A549 (cell line): ENCODE results near the gene COPG1. TPM values are rescaled to one million over a fixed set of nuclear protein-coding genes. Genes with fewer than 3 reads are reported as not detected.

Experiments
- ATAC-seq, 2 experiments: fragments of 200-7000 bp in 1 of 2; fragments of >200 bp in 1 of 2; cut with Nextera tagmentation in 1 of 2; cut with Tn5 transposase in 1 of 2; 3 replicates each; pipeline versions ENCODE4 v1.8.0 to v1.9.1; 2018 to 2020; ENCODE audit warnings: mild to moderate bottlenecking in 1 of 2, moderate library complexity in 1 of 2
- CTCF ChIA-PET: fragments of 300-600 bp; sonication (Branson Sonifier 250); formaldehyde crosslinking; extraction: SDS; loops from one replicate; lab custom pipeline; 2021; ENCODE audit warnings: antibody characterized with exemption, inconsistent platforms; lab: Yijun Ruan, JAX
- POLR2A ChIA-PET: fragments of 350-600 bp; formaldehyde crosslinking; extraction: SDS; loops from one replicate; lab custom pipeline; 2021; ENCODE audit warnings: antibody characterized with exemption, inconsistent platforms; lab: Yijun Ruan, JAX
- DNase-seq, 2 experiments: peaks; one replicate each; pipeline versions ENCODE4 v3.0.0 to v3.0.0-alpha.2; 2011 to 2016; ENCODE audit warnings: low read depth in 1 of 2, low spot score in 1 of 2
- FAIRE-seq: peaks from 2 replicates; lab custom pipeline; 2011; peaks lifted over from hg19 to GRCh38; lab: Jason Lieb, UNC
- H3K27ac ChIP-seq, 2 experiments: fragments of >200 bp; sonication (Bioruptor Twin); formaldehyde crosslinking; 3 replicates each; pipeline ENCODE4 v1.5.1; 2016 to 2017
- H3K4me1 ChIP-seq: fragments of >200 bp; sonication (Bioruptor Twin); formaldehyde crosslinking; 3 replicates; pipeline ENCODE4 v1.6.1; 2016
- H3K4me2 ChIP-seq: fragments of >200 bp; sonication (Bioruptor Twin); formaldehyde crosslinking; 3 replicates; pipeline ENCODE4 v1.6.1; 2016
- H3K4me3 ChIP-seq: fragments of >200 bp; sonication (Bioruptor Twin); formaldehyde crosslinking; 3 replicates; pipeline ENCODE4 v1.5.1; 2016
- H3K9me3 ChIP-seq: fragments of >200 bp; sonication (Bioruptor Twin); formaldehyde crosslinking; 3 replicates; pipeline ENCODE4 v1.6.1; 2016
- CBX2 ChIP-seq: fragments of 200-600 bp; sonication (generic); IDR thresholded peaks from 2 replicates; pipeline ENCODE4 v1.6.1; 2016; ENCODE audit warnings: low read depth, mild to moderate bottlenecking, borderline replicate concordance
- CBX8 ChIP-seq: fragments of 200-600 bp; sonication (generic); IDR thresholded peaks from 2 replicates; pipeline ENCODE4 v1.6.1; 2016
- EP300 ChIP-seq, 2 experiments: fragments of >200 bp; sonication (Bioruptor Twin); formaldehyde crosslinking; IDR thresholded peaks; 2 replicates in 1 of 2; 3 replicates in 1 of 2; pipeline ENCODE4 v1.6.1; 2016 to 2017
- ESRRA ChIP-seq: fragments of 150-350 bp; IDR thresholded peaks from 2 replicates; pipeline ENCODE4 v1.6.1; 2014; ENCODE audit warnings: mild to moderate bottlenecking, low read length, borderline replicate concordance
- FOSL2 ChIP-seq, 2 experiments: fragments of 450-650 bp in 1 of 2; fragments of >200 bp in 1 of 2; sonication (Bioruptor Twin) in 1 of 2; formaldehyde crosslinking; IDR thresholded peaks; 2 replicates each; pipeline versions ENCODE4 v1.5.0 to v1.6.1; 2016 to 2020; ENCODE audit warnings: mild to moderate bottlenecking in 1 of 2, moderate library complexity in 1 of 2
- HOXB13 ChIP-seq: fragments of 250-450 bp; sonication (Bioruptor Pico); IDR thresholded peaks from 2 replicates; pipeline ENCODE4 v1.5.0; 2020; ENCODE audit warnings: low read depth, mild to moderate bottlenecking, moderate library complexity
- JUN ChIP-seq, 2 experiments: fragments of >200 bp; sonication (Bioruptor Twin); formaldehyde crosslinking; IDR thresholded peaks; 2 replicates in 1 of 2; 3 replicates in 1 of 2; pipeline ENCODE4 v1.6.1; 2016 to 2017
- KDM5A ChIP-seq: fragments of 200-600 bp; sonication (generic); IDR thresholded peaks from 2 replicates; pipeline ENCODE4 v1.6.1; 2016; ENCODE audit warnings: antibody characterized with exemption, mild to moderate bottlenecking
- MYC ChIP-seq: IDR thresholded peaks from 2 replicates; pipeline ENCODE4 v1.6.1; 2012; ENCODE audit warnings: mild to moderate bottlenecking, inconsistent platforms, low read length, improper control_type of control experiment, borderline replicate concordance
- PHF8 ChIP-seq: fragments of 200-600 bp; sonication (generic); IDR thresholded peaks from 2 replicates; pipeline ENCODE4 v1.6.1; 2016; ENCODE audit warnings: low read depth, mild to moderate bottlenecking, antibody characterized with exemption, moderate library complexity, borderline replicate concordance
- POLR2A ChIP-seq: IDR thresholded peaks from 2 replicates; pipeline ENCODE4 v1.6.1; 2012; ENCODE audit warnings: mild to moderate bottlenecking, low read length
- RAD21 ChIP-seq, 2 experiments: fragments of >200 bp in 1 of 2; sonication (Bioruptor Twin) in 1 of 2; formaldehyde crosslinking in 1 of 2; IDR thresholded peaks in 1 of 2; conservative IDR thresholded peaks in 1 of 2; 2 replicates in 1 of 2; 3 replicates in 1 of 2; pipeline ENCODE4 v1.6.1; 2012 to 2018; ENCODE audit warnings: inconsistent platforms in 1 of 2
- RARB ChIP-seq: fragments of 250-450 bp; sonication (Bioruptor Pico); IDR thresholded peaks from 2 replicates; pipeline ENCODE4 v1.8.0; 2021; ENCODE audit warnings: mild to moderate bottlenecking, moderate library complexity
- SMC3 ChIP-seq: fragments of >200 bp; sonication (Bioruptor Twin); formaldehyde crosslinking; IDR thresholded peaks from 3 replicates; pipeline ENCODE4 v1.6.1; 2018; ENCODE audit warnings: inconsistent platforms
- SREBF2 ChIP-seq: fragments of 450-650 bp; IDR thresholded peaks from 2 replicates; pipeline ENCODE4 v1.6.1; 2014; ENCODE audit warnings: mild to moderate bottlenecking, moderate library complexity
- TFCP2L1 ChIP-seq: fragments of 250-450 bp; sonication (Bioruptor Pico); IDR thresholded peaks from 2 replicates; pipeline ENCODE4 v1.5.0; 2021; ENCODE audit warnings: mild to moderate bottlenecking
- TP53 ChIP-seq: fragments of 250-450 bp; sonication (Bioruptor Pico); IDR thresholded peaks from 2 replicates; pipeline ENCODE4 v1.5.0; 2021; ENCODE audit warnings: mild to moderate bottlenecking, moderate library complexity
- ZC3H11A ChIP-seq: fragments of 450-650 bp; IDR thresholded peaks from 2 replicates; pipeline ENCODE4 v1.6.1; 2014; ENCODE audit warnings: antibody characterized with exemption, mild to moderate bottlenecking
- ZSCAN20 ChIP-seq: fragments of 250-450 bp; sonication (Bioruptor Pico); IDR thresholded peaks from 2 replicates; pipeline ENCODE4 v1.8.0; 2022; ENCODE audit warnings: mild to moderate bottlenecking, moderate library complexity
- WGBS: methylation state at CpG from one replicate; pipeline ENCODE4 v1.1.6; 2017; ENCODE audit errors: missing lambda C conversion rate; 5-methylcytosine and 5-hydroxymethylcytosine counted together
- polyA plus RNA-seq, 4 experiments: library from polyadenylated mRNA; depleted of rRNA in 3 of 4; stranded (reverse); fragments of >200 nt; fragmentation: RNase III in 1 of 4; extraction: RNeasy Plus Mini Kit Qiagen cat#74134 plus additional on column Dnase treatment in 1 of 4; gene quantifications; 2 replicates in 3 of 4; 3 replicates in 1 of 4; pipeline ENCODE4 v1.2.3, GENCODE V29; 2011 to 2017
- TF ChIP-seq, protein P1 (sequence below): fragments of >200 bp; sonication (Bioruptor Twin); formaldehyde crosslinking; IDR thresholded peaks from 2 replicates; pipeline ENCODE4 v1.6.1; 2016
- TF ChIP-seq, protein P2 (sequence below): fragments of 200-600 bp; sonication (generic); IDR thresholded peaks from 2 replicates; pipeline ENCODE4 v1.6.1; 2016; ENCODE audit warnings: antibody characterized with exemption, mild to moderate bottlenecking, moderate library complexity
- TF ChIP-seq, protein P3 (sequence below): fragments of >200 bp; sonication (Bioruptor Twin); formaldehyde crosslinking; IDR thresholded peaks from 3 replicates; pipeline ENCODE4 v1.6.1; 2016
- TF ChIP-seq, protein P4 (sequence below): IDR thresholded peaks from 2 replicates; pipeline ENCODE4 v1.6.1; 2012
- TF ChIP-seq, protein P5 (sequence below): fragments of 150-350 bp; IDR thresholded peaks from 2 replicates; pipeline ENCODE4 v1.6.1; 2014; ENCODE audit warnings: low read depth, mild to moderate bottlenecking, low read length
- TF ChIP-seq, protein P6 (sequence below): fragments of >200 bp; sonication (Bioruptor Twin); formaldehyde crosslinking; IDR thresholded peaks from 3 replicates; pipeline ENCODE4 v1.5.1; 2016
- TF ChIP-seq, protein P7 (sequence below): fragments of 250-450 bp; sonication (Bioruptor Pico); IDR thresholded peaks from 2 replicates; pipeline ENCODE4 v1.5.0; 2021; ENCODE audit warnings: mild to moderate bottlenecking, moderate library complexity, borderline replicate concordance
- TF ChIP-seq, protein P8 (sequence below): IDR thresholded peaks from 2 replicates; pipeline ENCODE4 v1.6.1; 2012; ENCODE audit warnings: low read depth, borderline replicate concordance

The COPG1 gene
- polyA plus RNA-seq, 2 of the 4 experiments (the other 2 are of a cell fraction) = 80.6 to 90.2 TPM

DNA sequence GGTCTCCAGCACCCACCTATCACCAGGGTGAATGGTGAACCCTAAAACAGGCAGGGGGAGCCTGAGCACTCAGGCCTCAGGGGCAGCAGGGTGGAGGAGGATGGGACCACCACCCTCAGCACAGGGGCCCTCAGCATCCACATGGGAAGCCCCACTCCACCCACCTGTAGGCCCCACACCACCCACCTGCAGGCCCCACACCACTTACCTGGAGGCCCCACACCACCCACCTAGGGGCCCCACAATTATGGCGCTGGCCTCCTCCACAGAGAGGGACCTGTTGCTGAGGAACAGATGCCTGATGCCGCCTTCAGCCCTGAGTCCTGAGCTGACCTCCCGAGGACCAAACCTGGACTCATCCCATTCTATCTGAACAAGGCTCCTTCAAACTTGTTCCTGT lies 76.0 kb downstream of the COPG1 start:
- FAIRE-seq = no peak
- Histone ChIP-seq H3K4me2 (no peak overlapping the region), H3K9me3 (no peaks in the 10 kb centered on the region), H3K4me3 (no peak overlapping the region), H3K4me1 (no peaks in the 10 kb centered on the region)
- WGBS = 100% methylated on average over 2 of the region's 3 CpGs
- POLR2A ChIA-PET = no interaction called here
- CTCF ChIA-PET = interaction anchor here (1.3 to 2.0 kb wide), 2 partner anchors 9 to 273 kb away, joined by 3 to 7 read pairs; a partner anchor contains a TSS
- ATAC-seq = no peak
- TF ChIP-seq, protein P1, sequence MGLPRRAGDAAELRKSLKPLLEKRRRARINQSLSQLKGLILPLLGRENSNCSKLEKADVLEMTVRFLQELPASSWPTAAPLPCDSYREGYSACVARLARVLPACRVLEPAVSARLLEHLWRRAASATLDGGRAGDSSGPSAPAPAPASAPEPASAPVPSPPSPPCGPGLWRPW = no peak
- TF ChIP-seq, protein P2, sequence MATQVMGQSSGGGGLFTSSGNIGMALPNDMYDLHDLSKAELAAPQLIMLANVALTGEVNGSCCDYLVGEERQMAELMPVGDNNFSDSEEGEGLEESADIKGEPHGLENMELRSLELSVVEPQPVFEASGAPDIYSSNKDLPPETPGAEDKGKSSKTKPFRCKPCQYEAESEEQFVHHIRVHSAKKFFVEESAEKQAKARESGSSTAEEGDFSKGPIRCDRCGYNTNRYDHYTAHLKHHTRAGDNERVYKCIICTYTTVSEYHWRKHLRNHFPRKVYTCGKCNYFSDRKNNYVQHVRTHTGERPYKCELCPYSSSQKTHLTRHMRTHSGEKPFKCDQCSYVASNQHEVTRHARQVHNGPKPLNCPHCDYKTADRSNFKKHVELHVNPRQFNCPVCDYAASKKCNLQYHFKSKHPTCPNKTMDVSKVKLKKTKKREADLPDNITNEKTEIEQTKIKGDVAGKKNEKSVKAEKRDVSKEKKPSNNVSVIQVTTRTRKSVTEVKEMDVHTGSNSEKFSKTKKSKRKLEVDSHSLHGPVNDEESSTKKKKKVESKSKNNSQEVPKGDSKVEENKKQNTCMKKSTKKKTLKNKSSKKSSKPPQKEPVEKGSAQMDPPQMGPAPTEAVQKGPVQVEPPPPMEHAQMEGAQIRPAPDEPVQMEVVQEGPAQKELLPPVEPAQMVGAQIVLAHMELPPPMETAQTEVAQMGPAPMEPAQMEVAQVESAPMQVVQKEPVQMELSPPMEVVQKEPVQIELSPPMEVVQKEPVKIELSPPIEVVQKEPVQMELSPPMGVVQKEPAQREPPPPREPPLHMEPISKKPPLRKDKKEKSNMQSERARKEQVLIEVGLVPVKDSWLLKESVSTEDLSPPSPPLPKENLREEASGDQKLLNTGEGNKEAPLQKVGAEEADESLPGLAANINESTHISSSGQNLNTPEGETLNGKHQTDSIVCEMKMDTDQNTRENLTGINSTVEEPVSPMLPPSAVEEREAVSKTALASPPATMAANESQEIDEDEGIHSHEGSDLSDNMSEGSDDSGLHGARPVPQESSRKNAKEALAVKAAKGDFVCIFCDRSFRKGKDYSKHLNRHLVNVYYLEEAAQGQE = no peak
- TF ChIP-seq HOXB13 (no peak), SMC3 (no peak), PHF8 (no peak), RARB (CRISPR knock-in tag) (no peak), CBX8 (no peak), EP300 (IDR thresholded peaks at IDR 0.05) (no peak), ZSCAN20 (CRISPR knock-in tag) (no peak), TP53 (CRISPR knock-in tag) (no peak), SREBF2 (no peak), ZC3H11A (no peak), MYC (no peak), FOSL2 (IDR thresholded peaks at IDR 0.05) (no peak), FOSL2 (CRISPR knock-in tag; IDR thresholded peaks at IDR 0.05) (no peak), JUN (IDR thresholded peaks at IDR 0.05) (no peak), TFCP2L1 (no peak), RAD21 (conservative IDR thresholded peaks at IDR 0.05 in 1 of 2, IDR thresholded peaks at IDR 0.05 in 1 of 2) (no peak)
- TF ChIP-seq, protein P3, sequence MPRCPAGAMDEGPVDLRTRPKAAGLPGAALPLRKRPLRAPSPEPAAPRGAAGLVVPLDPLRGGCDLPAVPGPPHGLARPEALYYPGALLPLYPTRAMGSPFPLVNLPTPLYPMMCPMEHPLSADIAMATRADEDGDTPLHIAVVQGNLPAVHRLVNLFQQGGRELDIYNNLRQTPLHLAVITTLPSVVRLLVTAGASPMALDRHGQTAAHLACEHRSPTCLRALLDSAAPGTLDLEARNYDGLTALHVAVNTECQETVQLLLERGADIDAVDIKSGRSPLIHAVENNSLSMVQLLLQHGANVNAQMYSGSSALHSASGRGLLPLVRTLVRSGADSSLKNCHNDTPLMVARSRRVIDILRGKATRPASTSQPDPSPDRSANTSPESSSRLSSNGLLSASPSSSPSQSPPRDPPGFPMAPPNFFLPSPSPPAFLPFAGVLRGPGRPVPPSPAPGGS = no peak
- TF ChIP-seq, protein P4, sequence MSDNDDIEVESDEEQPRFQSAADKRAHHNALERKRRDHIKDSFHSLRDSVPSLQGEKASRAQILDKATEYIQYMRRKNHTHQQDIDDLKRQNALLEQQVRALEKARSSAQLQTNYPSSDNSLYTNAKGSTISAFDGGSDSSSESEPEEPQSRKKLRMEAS = no peak
- TF ChIP-seq, protein P5, sequence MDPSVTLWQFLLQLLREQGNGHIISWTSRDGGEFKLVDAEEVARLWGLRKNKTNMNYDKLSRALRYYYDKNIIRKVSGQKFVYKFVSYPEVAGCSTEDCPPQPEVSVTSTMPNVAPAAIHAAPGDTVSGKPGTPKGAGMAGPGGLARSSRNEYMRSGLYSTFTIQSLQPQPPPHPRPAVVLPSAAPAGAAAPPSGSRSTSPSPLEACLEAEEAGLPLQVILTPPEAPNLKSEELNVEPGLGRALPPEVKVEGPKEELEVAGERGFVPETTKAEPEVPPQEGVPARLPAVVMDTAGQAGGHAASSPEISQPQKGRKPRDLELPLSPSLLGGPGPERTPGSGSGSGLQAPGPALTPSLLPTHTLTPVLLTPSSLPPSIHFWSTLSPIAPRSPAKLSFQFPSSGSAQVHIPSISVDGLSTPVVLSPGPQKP = no peak
- TF ChIP-seq, all 56 proteins: peak for 0
- H3K27ac ChIP-seq = no peak overlapping the region
- DNase-seq = no peak

DNA sequence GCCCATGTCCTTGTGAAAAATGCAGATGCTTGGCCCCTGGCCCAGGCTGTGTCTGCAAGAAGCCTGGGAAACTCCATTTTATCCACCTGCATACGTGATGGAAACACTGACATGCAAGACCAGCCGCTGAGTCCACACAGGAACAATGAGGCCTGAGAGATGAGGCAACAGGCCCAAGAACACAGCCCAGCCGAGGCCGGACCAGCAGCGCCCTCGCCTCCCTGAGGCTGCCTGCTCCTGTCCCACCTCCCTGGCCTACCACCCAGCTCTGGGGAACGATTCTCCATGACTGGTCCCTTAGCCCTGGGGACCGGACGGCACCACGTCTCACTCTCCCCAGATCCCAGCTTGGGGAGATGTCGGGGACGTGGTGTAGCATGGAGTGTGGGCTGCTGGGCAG lies 76.7 kb downstream of the COPG1 start:
- TF ChIP-seq ESRRA (no peak), POLR2A (no peak), MYC (no peak), RARB (CRISPR knock-in tag) (no peak), EP300 (IDR thresholded peaks at IDR 0.05) (no peak), KDM5A (no peak), HOXB13 (no peak), CBX2 (no peak)
- TF ChIP-seq, protein P6, sequence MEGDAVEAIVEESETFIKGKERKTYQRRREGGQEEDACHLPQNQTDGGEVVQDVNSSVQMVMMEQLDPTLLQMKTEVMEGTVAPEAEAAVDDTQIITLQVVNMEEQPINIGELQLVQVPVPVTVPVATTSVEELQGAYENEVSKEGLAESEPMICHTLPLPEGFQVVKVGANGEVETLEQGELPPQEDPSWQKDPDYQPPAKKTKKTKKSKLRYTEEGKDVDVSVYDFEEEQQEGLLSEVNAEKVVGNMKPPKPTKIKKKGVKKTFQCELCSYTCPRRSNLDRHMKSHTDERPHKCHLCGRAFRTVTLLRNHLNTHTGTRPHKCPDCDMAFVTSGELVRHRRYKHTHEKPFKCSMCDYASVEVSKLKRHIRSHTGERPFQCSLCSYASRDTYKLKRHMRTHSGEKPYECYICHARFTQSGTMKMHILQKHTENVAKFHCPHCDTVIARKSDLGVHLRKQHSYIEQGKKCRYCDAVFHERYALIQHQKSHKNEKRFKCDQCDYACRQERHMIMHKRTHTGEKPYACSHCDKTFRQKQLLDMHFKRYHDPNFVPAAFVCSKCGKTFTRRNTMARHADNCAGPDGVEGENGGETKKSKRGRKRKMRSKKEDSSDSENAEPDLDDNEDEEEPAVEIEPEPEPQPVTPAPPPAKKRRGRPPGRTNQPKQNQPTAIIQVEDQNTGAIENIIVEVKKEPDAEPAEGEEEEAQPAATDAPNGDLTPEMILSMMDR = no peak
- TF ChIP-seq, protein P7, sequence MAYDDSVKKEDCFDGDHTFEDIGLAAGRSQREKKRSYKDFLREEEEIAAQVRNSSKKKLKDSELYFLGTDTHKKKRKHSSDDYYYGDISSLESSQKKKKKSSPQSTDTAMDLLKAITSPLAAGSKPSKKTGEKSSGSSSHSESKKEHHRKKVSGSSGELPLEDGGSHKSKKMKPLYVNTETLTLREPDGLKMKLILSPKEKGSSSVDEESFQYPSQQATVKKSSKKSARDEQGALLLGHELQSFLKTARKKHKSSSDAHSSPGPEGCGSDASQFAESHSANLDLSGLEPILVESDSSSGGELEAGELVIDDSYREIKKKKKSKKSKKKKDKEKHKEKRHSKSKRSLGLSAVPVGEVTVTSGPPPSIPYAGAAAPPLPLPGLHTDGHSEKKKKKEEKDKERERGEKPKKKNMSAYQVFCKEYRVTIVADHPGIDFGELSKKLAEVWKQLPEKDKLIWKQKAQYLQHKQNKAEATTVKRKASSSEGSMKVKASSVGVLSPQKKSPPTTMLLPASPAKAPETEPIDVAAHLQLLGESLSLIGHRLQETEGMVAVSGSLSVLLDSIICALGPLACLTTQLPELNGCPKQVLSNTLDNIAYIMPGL (CRISPR knock-in tag) = no peak
- TF ChIP-seq, protein P8, sequence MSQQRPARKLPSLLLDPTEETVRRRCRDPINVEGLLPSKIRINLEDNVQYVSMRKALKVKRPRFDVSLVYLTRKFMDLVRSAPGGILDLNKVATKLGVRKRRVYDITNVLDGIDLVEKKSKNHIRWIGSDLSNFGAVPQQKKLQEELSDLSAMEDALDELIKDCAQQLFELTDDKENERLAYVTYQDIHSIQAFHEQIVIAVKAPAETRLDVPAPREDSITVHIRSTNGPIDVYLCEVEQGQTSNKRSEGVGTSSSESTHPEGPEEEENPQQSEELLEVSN = no peak
- TF ChIP-seq, all 56 proteins: peak for 0
- DNase-seq (no peak), FAIRE-seq (no peak), ATAC-seq (no peak)
- Histone ChIP-seq H3K4me2 (no peak overlapping the region), H3K4me1 (no peaks in the 10 kb centered on the region), H3K9me3 (no peaks in the 10 kb centered on the region), H3K27ac (no peak overlapping the region), H3K4me3 (no peak overlapping the region)
- ChIA-PET POLR2A (interaction anchor here (1.4 kb wide), 1 partner anchor 272 kb away, joined by 3 read pairs; no protein-coding TSS in a partner anchor), CTCF (interaction anchor here (1.3 to 2.0 kb wide), 2 partner anchors 10 to 274 kb away, joined by 3 to 7 read pairs; a partner anchor contains a TSS)
- 87% methylated on average over 10 of the region's 12 CpGs for WGBS
